CD14-positive monocyte (primary cell): ENCODE measurements around the gene POTEB. TPM values are rescaled to one million over a fixed set of nuclear protein-coding genes. Genes with fewer than 3 reads are reported as not detected.
"Not testable (repeated sequence)": the region's sequence is repeated elsewhere in the genome, so short reads cannot be mapped to it uniquely, and the experiment has no call there.

ENCODE experiments used
- DNase-seq, 3 donors: peaks; one replicate each; pipeline ENCODE4 v3.0.0-alpha.2; 2011 to 2022
- H2AFZ ChIP-seq: 2 replicates; pipeline ENCODE4 v1.6.0; 2012; ENCODE audit warnings: mild to moderate bottlenecking, low read depth, low read length, inconsistent platforms; ENCODE audit not compliant: insufficient read depth, poor library complexity, severe bottlenecking
- H3K27ac ChIP-seq, 2 donors: 1 replicate in 1 of 2; 2 replicates in 1 of 2; pipeline ENCODE4 v1.5.1; 2012 to 2013; ENCODE audit warnings: low read length in 2 of 2, control low read depth in 1 of 2, inconsistent platforms in 1 of 2, low read depth in 1 of 2, mild to moderate bottlenecking in 1 of 2
- H3K27me3 ChIP-seq, 2 donors: one replicate each; pipeline versions ENCODE4 v1.6.0 to v1.6.1; 2011 to 2013; ENCODE audit warnings: low read length in 2 of 2; ENCODE audit not compliant: control insufficient read depth in 2 of 2, insufficient read depth in 2 of 2
- H3K36me3 ChIP-seq, 2 donors: replicated peaks in 1 of 2; 1 replicate in 1 of 2; 2 replicates in 1 of 2; pipeline versions ENCODE4 v1.5.1 to v1.6.1; 2012 to 2013; ENCODE audit warnings: low read length in 2 of 2, control low read depth in 1 of 2, inconsistent platforms in 1 of 2, mild to moderate bottlenecking in 1 of 2; ENCODE audit not compliant: insufficient read depth in 2 of 2, control insufficient read depth in 1 of 2
- H3K4me1 ChIP-seq, 2 donors: 1 replicate in 1 of 2; 2 replicates in 1 of 2; pipeline versions ENCODE4 v1.5.1 to v1.6.1; 2012 to 2013; ENCODE audit warnings: low read length in 2 of 2, control low read depth in 1 of 2, inconsistent platforms in 1 of 2, mild to moderate bottlenecking in 1 of 2, moderate library complexity in 1 of 2; ENCODE audit not compliant: insufficient read depth in 2 of 2, control insufficient read depth in 1 of 2
- H3K4me2 ChIP-seq: replicated peaks from 2 replicates; pipeline ENCODE3; 2012; ENCODE audit warnings: low read length, moderate library complexity, mild to moderate bottlenecking; ENCODE audit not compliant: poor library complexity, severe bottlenecking; ENCODE audit errors: extremely low read depth
- H3K4me3 ChIP-seq, 3 experiments: fragments of 200-600 bp in 1 of 3; sonication (generic) in 1 of 3; replicated peaks in 1 of 3; 1 replicate in 2 of 3; 2 replicates in 1 of 3; pipeline ENCODE4 v1.5.1; 2011 to 2013; ENCODE audit warnings: low read length in 3 of 3, mild to moderate bottlenecking in 3 of 3, control low read depth in 2 of 3, low read depth in 2 of 3, inconsistent platforms in 1 of 3, moderate library complexity in 1 of 3
- H3K79me2 ChIP-seq: 2 replicates; pipeline ENCODE4 v1.6.0; 2012; ENCODE audit warnings: mild to moderate bottlenecking, control low read depth, inconsistent platforms, low read length, moderate library complexity; ENCODE audit not compliant: insufficient read depth
- H3K9ac ChIP-seq: 2 replicates; pipeline ENCODE4 v1.6.0; 2017; ENCODE audit warnings: low read length, mild to moderate bottlenecking; ENCODE audit not compliant: insufficient read depth, poor library complexity, severe bottlenecking
- H3K9me3 ChIP-seq, 2 donors: replicated peaks in 1 of 2; 1 replicate in 1 of 2; 2 replicates in 1 of 2; pipeline versions ENCODE4 v1.5.1 to v1.6.1; 2012 to 2013; ENCODE audit warnings: low read length in 2 of 2, control low read depth in 1 of 2; ENCODE audit not compliant: control insufficient read depth in 1 of 2, insufficient read depth in 1 of 2
- H4K20me1 ChIP-seq: 2 replicates; pipeline ENCODE4 v1.6.0; 2012; ENCODE audit warnings: mild to moderate bottlenecking, low read length, control low read depth, moderate library complexity; ENCODE audit not compliant: insufficient read depth
- H3K27ac Mint-ChIP-seq, 7 donors: one replicate each; pipeline ENCODE4 v1.8.0; 2020; ENCODE audit warnings: mild to moderate bottlenecking in 7 of 7, mixed read lengths in 7 of 7, moderate library complexity in 6 of 7, inconsistent platforms in 2 of 7
- H3K27me3 Mint-ChIP-seq, 3 donors: one replicate each; pipeline ENCODE4 v1.8.0; 2021 to 2022; ENCODE audit warnings: low read depth in 3 of 3, mild to moderate bottlenecking in 3 of 3, mixed read lengths in 3 of 3, moderate library complexity in 3 of 3, inconsistent platforms in 1 of 3
- H3K36me3 Mint-ChIP-seq, 2 donors: one replicate each; pipeline ENCODE4 v1.8.0; 2020; ENCODE audit warnings: mixed read lengths in 2 of 2, inconsistent platforms in 1 of 2, mild to moderate bottlenecking in 1 of 2
- H3K4me1 Mint-ChIP-seq: one replicate; pipeline ENCODE4 v1.8.0; 2020; ENCODE audit warnings: mild to moderate bottlenecking, mixed read lengths
- H3K4me3 Mint-ChIP-seq, 2 donors: one replicate each; pipeline ENCODE4 v1.8.0; 2020; ENCODE audit warnings: mild to moderate bottlenecking in 2 of 2, mixed read lengths in 2 of 2, moderate library complexity in 1 of 2
- H3K9me3 Mint-ChIP-seq, 7 donors: one replicate each; pipeline ENCODE4 v1.8.0; 2020 to 2022; ENCODE audit warnings: mixed read lengths in 7 of 7, mild to moderate bottlenecking in 6 of 7, moderate library complexity in 6 of 7, inconsistent platforms in 2 of 7
- WGBS: methylation state at CpG from one replicate; pipeline ENCODE4 v1.1.5; 2013; ENCODE audit warnings: missing lambda C conversion rate; ENCODE audit not compliant: insufficient coverage; 5-methylcytosine and 5-hydroxymethylcytosine counted together
- intact Hi-C, 2 donors: fragments of 100-400 bp; cut with micrococcal nuclease; formaldehyde crosslinking; loops; one replicate each; pipeline versions ENCODE4 v1.15.0 to v1.15.1; 2023
- polyA minus RNA-seq: library from RNA; depleted of rRNA, polyadenylated mRNA; stranded (reverse); fragments of >200 nt; gene quantifications from 2 replicates; pipeline ENCODE4 v1.2.3, GENCODE V29; 2012
- polyA plus RNA-seq, 3 donors: library from polyadenylated mRNA; depleted of rRNA in 1 of 3; unstranded in 2 of 3; stranded (reverse) in 1 of 3; fragments of 300-500 nt in 2 of 3; fragments of >200 nt in 1 of 3; fragmentation: Illumina TruSeq in 2 of 3; gene quantifications; 1 replicate in 2 of 3; 2 replicates in 1 of 3; pipeline ENCODE4 v1.2.3, GENCODE V29; 2012 to 2021
- total RNA-seq, 12 experiments: library from RNA in 1 of 12; stranded (reverse) in 1 of 12; fragments of 120-200 nt in 1 of 12; gene quantifications; one replicate each; pipeline ENCODE4 v1.2.4 and lab custom pipeline; 2013 to 2026; ENCODE audit warnings: mixed read lengths in 6 of 12, inconsistent platforms in 1 of 12

The POTEB gene
- total RNA-seq (2013), result not detected
- not detected for polyA plus RNA-seq
- not detected in 2 replicates for polyA minus RNA-seq
- total RNA-seq (lab: John Stamatoyannopoulos, UW), result 0 reads per million in 11 experiments

DNA sequence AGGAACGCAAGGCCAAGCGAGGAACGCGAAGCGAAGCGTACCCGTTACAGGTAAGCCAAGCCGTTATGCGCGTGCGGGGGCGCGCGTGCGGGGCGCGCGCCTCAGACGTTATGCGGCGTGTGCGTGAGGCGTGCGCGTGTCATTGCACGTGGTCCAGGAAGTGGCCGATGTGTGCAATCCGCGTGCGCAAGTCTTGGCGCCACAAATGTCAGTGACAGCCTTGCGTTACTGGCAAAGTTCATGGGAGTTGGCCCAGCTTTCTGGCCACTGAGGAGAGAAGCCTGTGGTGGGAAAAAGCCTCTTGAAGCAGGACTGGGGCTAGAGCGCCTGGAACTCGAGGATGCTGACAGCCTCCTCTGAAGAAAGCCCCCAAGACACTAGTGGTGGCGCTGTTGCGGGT, at the start of gene POTEB:
Gene POTEB, minus strand, starts transcription at position 101 of the 400 bp plus-strand sequence. CDS start 489 bp downstream, outside the sequence.
- no CpG with 5 or more reads among the region's 36 CpGs for WGBS
- H3K27ac ChIP-seq, H3K4me2 ChIP-seq, H3K27me3 Mint-ChIP-seq, H3K36me3 Mint-ChIP-seq, H3K9me3 ChIP-seq, H3K27ac Mint-ChIP-seq, H3K9me3 Mint-ChIP-seq, H3K4me3 ChIP-seq, H3K9ac ChIP-seq, H3K27me3 ChIP-seq, H3K36me3 ChIP-seq, H3K4me1 Mint-ChIP-seq, DNase-seq, H3K4me3 Mint-ChIP-seq, intact Hi-C loops, H4K20me1 ChIP-seq, H3K4me1 ChIP-seq, H3K79me2 ChIP-seq, H2AFZ ChIP-seq: not testable (repeated sequence)

DNA sequence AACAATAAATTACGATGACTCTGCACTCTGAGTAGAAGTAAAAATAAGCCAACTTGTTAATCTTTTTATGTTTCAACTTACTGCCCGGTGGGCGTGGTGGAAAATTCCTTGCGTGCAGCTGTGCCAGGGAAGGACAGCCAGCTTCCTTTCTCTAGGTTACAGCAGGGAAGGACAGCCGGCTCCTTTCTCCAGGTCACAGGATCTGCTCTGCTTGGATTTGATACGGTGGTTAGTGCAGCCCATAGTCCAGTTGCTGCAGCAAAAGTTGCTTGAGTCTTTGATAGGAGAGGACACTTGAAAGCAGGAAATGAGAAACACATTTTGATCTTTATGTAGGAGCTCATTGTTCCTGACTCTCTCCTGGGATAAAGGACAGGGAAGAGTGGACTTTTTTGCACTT, 13.4 kb upstream of the POTEB start:
- WGBS, result no CpG with 5 or more reads among the region's 6 CpGs
- H3K9ac ChIP-seq, intact Hi-C loops, H3K4me3 ChIP-seq, H4K20me1 ChIP-seq, H3K4me1 Mint-ChIP-seq, DNase-seq, H3K9me3 Mint-ChIP-seq, H3K4me1 ChIP-seq, H3K27ac Mint-ChIP-seq, H3K27ac ChIP-seq, H3K79me2 ChIP-seq, H3K9me3 ChIP-seq, H3K36me3 Mint-ChIP-seq, H3K4me3 Mint-ChIP-seq, H3K27me3 Mint-ChIP-seq, H3K27me3 ChIP-seq, H3K4me2 ChIP-seq, H2AFZ ChIP-seq, H3K36me3 ChIP-seq: not testable (repeated sequence)

- H3K79me2 ChIP-seq, H3K4me1 Mint-ChIP-seq, H3K27me3 Mint-ChIP-seq, H3K4me2 ChIP-seq, H3K9me3 ChIP-seq, H2AFZ ChIP-seq, H3K27ac Mint-ChIP-seq, H3K27me3 ChIP-seq, H3K9ac ChIP-seq, H3K36me3 ChIP-seq, H4K20me1 ChIP-seq, H3K4me3 ChIP-seq, intact Hi-C loops, H3K4me3 Mint-ChIP-seq, H3K4me1 ChIP-seq, DNase-seq, H3K27ac ChIP-seq, H3K9me3 Mint-ChIP-seq, H3K36me3 Mint-ChIP-seq: not testable (repeated sequence)
- WGBS, result no CpG with 5 or more reads among the region's 47 CpGs
These were observed 12.0 kb upstream of the POTEB start for GRCh38 chr15:21889542-21889941.

DNA sequence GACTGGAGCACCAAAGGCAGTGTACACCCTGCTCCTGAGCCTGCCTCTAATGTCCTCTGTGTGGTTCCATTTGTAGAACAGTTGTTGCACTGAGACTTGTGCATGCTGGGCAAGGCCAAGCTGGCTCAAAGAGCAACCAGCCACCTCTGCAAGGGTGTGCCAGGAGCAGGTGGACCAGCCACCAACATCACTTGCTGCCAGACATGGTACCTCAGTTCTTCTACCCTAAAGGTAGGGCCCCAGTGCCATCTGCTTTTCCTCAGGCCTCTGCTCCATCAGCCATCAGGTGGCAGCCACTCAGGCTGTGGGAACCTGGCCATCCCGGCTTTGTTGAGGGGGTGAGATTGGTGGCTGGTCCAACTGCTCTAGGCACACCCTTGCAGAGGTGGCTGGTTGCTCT, 38.7 kb downstream of the POTEB start:
- H3K9me3 ChIP-seq, H3K9me3 Mint-ChIP-seq, H3K4me2 ChIP-seq, H3K79me2 ChIP-seq, H3K4me1 Mint-ChIP-seq, H3K27me3 Mint-ChIP-seq, H3K4me1 ChIP-seq, intact Hi-C loops, H2AFZ ChIP-seq, H3K9ac ChIP-seq, H3K4me3 Mint-ChIP-seq, H3K27ac ChIP-seq, H3K36me3 Mint-ChIP-seq, H3K27ac Mint-ChIP-seq, H3K27me3 ChIP-seq, DNase-seq, H3K4me3 ChIP-seq, H3K36me3 ChIP-seq, H4K20me1 ChIP-seq: not testable (repeated sequence)
- WGBS, result no CpG with 5 or more reads among the region's 1 CpG
